Gastrocnemius medialis (tissue), 4 donors: ENCODE data around the gene ZBTB7B. TPM values are rescaled to one million over a fixed set of nuclear protein-coding genes. Genes with fewer than 3 reads are reported as not detected.
A peak's percentile ranks its signal among the peaks of the same experiment; 100 is the strongest.

Experiments
- ATAC-seq, 2 donors: fragments of 150-250 bp; one replicate each; pipeline ENCODE4 v1.9.1; 2016
- DNase-seq, 2 donors: peaks; one replicate each; pipeline ENCODE4 v3.0.0-alpha.2; 2019
- H3K27ac ChIP-seq, 4 donors: fragments of 200-600 bp; sonication (generic); 1 replicate in 1 of 4; 2 replicates in 3 of 4; pipeline ENCODE4 v1.5.1; 2016 to 2018; ENCODE audit warnings: mild to moderate bottlenecking in 2 of 4, moderate library complexity in 1 of 4
- H3K27me3 ChIP-seq, 3 donors: fragments of 200-600 bp; sonication (generic) in 2 of 3; 1 replicate in 1 of 3; 2 replicates in 2 of 3; pipeline versions ENCODE4 v1.5.1 to v1.6.0; 2016 to 2019; ENCODE audit warnings: mild to moderate bottlenecking in 1 of 3, moderate library complexity in 1 of 3
- H3K36me3 ChIP-seq, 2 donors: fragments of 200-600 bp; sonication (generic) in 1 of 2; one replicate each; pipeline ENCODE4 v1.5.1; 2017 to 2018
- H3K4me1 ChIP-seq, 2 donors: fragments of 200-600 bp; sonication (generic) in 1 of 2; one replicate each; pipeline ENCODE4 v1.5.1; 2016 to 2017; ENCODE audit warnings: mild to moderate bottlenecking in 2 of 2
- H3K4me3 ChIP-seq, 4 donors: fragments of 200-600 bp; sonication (generic) in 3 of 4; 1 replicate in 1 of 4; 2 replicates in 3 of 4; pipeline ENCODE4 v1.5.1; 2016 to 2019; ENCODE audit warnings: mild to moderate bottlenecking in 2 of 4
- H3K9me3 ChIP-seq, 3 donors: fragments of 200-600 bp; sonication (generic) in 2 of 3; 1 replicate in 1 of 3; 2 replicates in 2 of 3; pipeline ENCODE4 v1.5.1; 2016 to 2019
- POLR2A ChIP-seq, 2 donors: fragments of 450-650 bp; IDR thresholded peaks; one replicate each; pipeline ENCODE4 v1.6.1; 2017; ENCODE audit warnings: antibody characterized with exemption in 2 of 2, mild to moderate bottlenecking in 2 of 2, moderate library complexity in 2 of 2
- in situ Hi-C, 4 donors: fragments of 200-750 bp; cut with MboI; loops; one replicate each; pipeline versions ENCODE4 v1.15.0 to v1.8.0; 2017; ENCODE audit warnings: low sequenced_read_pairs in 4 of 4
- intact Hi-C: fragments of 100-400 bp; cut with DNase I; formaldehyde crosslinking; loops from one replicate; pipeline ENCODE4 v1.15.1; 2023; ENCODE audit warnings: low total_unique reads
- total RNA-seq, 4 donors: library from RNA; depleted of rRNA; stranded (reverse); fragments of >200 nt; gene quantifications; one replicate each; pipeline versions ENCODE4 v1.1.0 to v1.2.3, GENCODE V29; 2016
- TF ChIP-seq, protein P1 (sequence below), 5 experiments: fragments of 450-650 bp in 3 of 5; fragments of 200-600 bp in 2 of 5; sonication (generic) in 2 of 5; IDR thresholded peaks in 4 of 5; conservative IDR thresholded peaks in 1 of 5; 1 replicate in 4 of 5; 2 replicates in 1 of 5; pipeline ENCODE4 v1.5.1; 2016 to 2019; ENCODE audit warnings: antibody characterized with exemption in 5 of 5, mild to moderate bottlenecking in 3 of 5, moderate library complexity in 3 of 5

The ZBTB7B gene
- total RNA-seq, 4 donors from 2014 or later = 61.3 to 100 (median 73.1) TPM

DNA sequence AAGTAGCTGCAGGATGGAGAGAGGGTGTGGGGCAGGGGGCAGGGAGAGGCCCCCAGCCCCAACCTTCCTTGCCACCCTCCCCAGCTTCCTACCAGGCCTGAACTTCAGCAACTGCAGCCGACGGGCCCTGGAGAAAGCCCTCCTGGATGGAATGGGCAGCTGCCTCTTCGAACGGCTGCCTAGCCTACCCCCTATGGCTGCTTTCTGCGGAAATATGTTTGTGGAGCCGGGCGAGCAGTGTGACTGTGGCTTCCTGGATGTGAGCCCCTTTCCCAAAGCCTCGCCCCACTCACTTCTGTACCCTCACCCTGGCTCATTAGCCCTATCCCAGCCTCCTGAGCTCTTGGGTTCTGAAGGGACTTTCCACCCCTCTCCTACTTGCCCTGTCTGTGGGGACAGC, 54.5 kb downstream of the ZBTB7B start:
- Histone ChIP-seq H3K27ac (no peak overlapping the region), H3K27me3 (no peaks in the 10 kb centered on the region), H3K4me1 (peaks cover 7% of the 10 kb centered on the region in 2 donors), H3K36me3 (peaks cover 0 to 68% of the 10 kb centered on the region in 2 donors), H3K4me3 (no peak overlapping the region), H3K9me3 (no peaks in the 10 kb centered on the region)
- no peak for ATAC-seq
- no peak for DNase-seq
- in situ Hi-C loops (loop anchor here in 1 of 4 donors (25.0 kb wide), 1 partner anchor 95 kb away; the partner anchor contains the start of genes CKS1B, PBXIP1, PYGO2 and SHC1), intact Hi-C loops (no loop called here)
- TF ChIP-seq POLR2A (IDR thresholded peaks at IDR 0.05) = no peak
- TF ChIP-seq, protein P1, sequence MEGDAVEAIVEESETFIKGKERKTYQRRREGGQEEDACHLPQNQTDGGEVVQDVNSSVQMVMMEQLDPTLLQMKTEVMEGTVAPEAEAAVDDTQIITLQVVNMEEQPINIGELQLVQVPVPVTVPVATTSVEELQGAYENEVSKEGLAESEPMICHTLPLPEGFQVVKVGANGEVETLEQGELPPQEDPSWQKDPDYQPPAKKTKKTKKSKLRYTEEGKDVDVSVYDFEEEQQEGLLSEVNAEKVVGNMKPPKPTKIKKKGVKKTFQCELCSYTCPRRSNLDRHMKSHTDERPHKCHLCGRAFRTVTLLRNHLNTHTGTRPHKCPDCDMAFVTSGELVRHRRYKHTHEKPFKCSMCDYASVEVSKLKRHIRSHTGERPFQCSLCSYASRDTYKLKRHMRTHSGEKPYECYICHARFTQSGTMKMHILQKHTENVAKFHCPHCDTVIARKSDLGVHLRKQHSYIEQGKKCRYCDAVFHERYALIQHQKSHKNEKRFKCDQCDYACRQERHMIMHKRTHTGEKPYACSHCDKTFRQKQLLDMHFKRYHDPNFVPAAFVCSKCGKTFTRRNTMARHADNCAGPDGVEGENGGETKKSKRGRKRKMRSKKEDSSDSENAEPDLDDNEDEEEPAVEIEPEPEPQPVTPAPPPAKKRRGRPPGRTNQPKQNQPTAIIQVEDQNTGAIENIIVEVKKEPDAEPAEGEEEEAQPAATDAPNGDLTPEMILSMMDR (IDR thresholded peaks at IDR 0.05 in 4 of 5, conservative IDR thresholded peaks at IDR 0.05 in 1 of 5) = no peak

DNA sequence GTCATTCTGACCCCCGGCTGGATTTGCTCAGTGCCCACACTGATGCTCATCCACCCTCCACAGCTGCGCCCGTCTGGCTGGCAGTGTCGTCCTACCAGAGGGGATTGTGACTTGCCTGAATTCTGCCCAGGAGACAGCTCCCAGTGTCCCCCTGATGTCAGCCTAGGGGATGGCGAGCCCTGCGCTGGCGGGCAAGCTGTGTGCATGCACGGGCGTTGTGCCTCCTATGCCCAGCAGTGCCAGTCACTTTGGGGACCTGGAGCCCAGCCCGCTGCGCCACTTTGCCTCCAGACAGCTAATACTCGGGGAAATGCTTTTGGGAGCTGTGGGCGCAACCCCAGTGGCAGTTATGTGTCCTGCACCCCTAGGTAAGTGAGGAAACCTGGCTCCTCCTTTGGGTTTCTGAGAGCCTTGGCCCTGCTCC, 55.2 kb downstream of the ZBTB7B start:
- no peak for ATAC-seq
- H3K27ac ChIP-seq = no peak overlapping the region
- in situ Hi-C loops = loop anchor here in 1 of 4 donors (25.0 kb wide), 1 partner anchor 95 kb away; the partner anchor contains the start of genes CKS1B, PBXIP1, PYGO2 and SHC1
- intact Hi-C loops = no loop called here
- H3K4me1 ChIP-seq = peaks cover 4 to 13% of the 10 kb centered on the region in 2 donors
- DNase-seq = no peak
- H3K36me3 ChIP-seq = peaks cover 0 to 68% of the 10 kb centered on the region in 2 donors
- TF ChIP-seq, protein P1 (IDR thresholded peaks at IDR 0.05 in 4 of 5, conservative IDR thresholded peaks at IDR 0.05 in 1 of 5) = no peak
- no peak for TF ChIP-seq POLR2A (IDR thresholded peaks at IDR 0.05)
- no peaks in the 10 kb centered on the region for H3K27me3 ChIP-seq
- no peaks in the 10 kb centered on the region for H3K9me3 ChIP-seq
- no peak overlapping the region for H3K4me3 ChIP-seq

DNA sequence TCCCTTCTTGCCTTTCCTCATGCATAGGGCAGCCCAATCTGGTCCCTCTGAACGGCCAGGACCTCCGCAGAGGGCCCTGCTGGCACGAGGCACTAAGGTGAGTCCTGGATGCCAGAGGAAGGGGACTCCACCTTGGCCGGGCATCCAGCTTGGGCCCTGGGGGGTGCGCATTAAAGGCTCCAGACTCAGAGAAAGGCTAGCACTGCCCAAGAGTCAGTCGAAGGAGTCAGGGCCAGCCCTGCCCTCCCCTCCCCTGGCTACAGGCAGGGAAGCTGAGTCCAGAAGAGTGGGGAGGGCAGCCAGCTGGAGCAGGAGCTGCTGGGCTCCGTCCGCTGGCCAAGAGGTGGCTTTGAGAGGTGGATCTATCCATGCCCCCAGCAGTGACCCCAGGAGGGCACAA, 58.1 kb downstream of the ZBTB7B start:
- no peak overlapping the region for H3K27ac ChIP-seq
- peaks cover 0 to 50% of the 10 kb centered on the region in 2 donors for H3K36me3 ChIP-seq
- no peak overlapping the region for H3K4me3 ChIP-seq
- in situ Hi-C loops = loop anchor here in 1 of 4 donors (25.0 kb wide), 1 partner anchor 98 kb away; the partner anchor contains the start of genes CKS1B, PBXIP1, PYGO2 and SHC1
- no peaks in the 10 kb centered on the region for H3K27me3 ChIP-seq
- H3K9me3 ChIP-seq = no peaks in the 10 kb centered on the region
- intact Hi-C loops = loop anchor here (1.0 kb wide), 1 partner anchor 15 kb away; no protein-coding TSS in a partner anchor
- DNase-seq (no peak), ATAC-seq (no peak)
- TF ChIP-seq, protein P1 (IDR thresholded peaks at IDR 0.05 in 4 of 5, conservative IDR thresholded peaks at IDR 0.05 in 1 of 5) = no peak
- no peak for TF ChIP-seq POLR2A (IDR thresholded peaks at IDR 0.05)
- peaks cover 9 to 18% of the 10 kb centered on the region in 2 donors for H3K4me1 ChIP-seq

DNA sequence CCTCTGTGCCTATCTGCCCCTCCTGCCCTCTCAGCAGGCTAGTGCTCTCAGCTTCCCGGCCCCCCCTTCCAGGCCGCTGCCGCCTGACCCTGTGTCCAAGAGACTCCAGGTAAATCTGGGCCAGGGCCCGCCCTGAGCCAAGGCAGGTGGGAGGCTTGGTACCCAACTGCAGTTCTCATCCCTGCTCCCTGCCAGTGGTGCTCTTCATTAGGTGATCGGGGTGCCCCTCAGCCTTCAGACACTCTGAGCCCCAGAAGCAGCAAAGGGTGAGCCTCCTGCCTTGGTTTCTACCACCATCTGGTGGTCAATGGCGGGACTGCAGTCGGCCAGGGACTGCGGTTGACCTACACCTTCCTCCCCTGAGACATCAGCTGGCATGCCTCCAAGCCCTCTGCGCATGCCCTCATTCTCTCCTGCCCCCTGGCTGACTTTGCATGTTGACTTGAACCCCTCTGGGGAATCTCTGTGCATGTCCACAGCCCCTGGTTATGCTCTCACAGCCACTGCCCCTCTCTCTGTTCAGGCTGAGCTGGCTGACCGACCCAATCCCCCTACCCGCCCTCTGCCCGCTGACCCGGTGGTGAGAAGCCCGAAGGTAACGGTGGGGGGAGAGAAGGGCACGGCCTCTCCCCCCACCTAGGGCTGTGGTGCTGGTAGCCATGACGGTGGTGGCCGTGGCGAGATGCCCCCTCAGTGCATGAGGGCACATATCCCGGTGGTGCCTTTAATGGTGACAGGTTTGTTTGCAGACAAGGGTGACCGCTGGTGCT, 59.0 kb downstream of the ZBTB7B start:
- Histone ChIP-seq H3K4me1 (peaks cover 9 to 18% of the 10 kb centered on the region in 2 donors), H3K27me3 (no peaks in the 10 kb centered on the region), H3K4me3 (no peak overlapping the region), H3K36me3 (peaks cover 0 to 42% of the 10 kb centered on the region in 2 donors), H3K27ac (no peak overlapping the region), H3K9me3 (no peaks in the 10 kb centered on the region)
- peak; percentile 38 to 74 for DNase-seq
- in situ Hi-C loops (loop anchor here in 1 of 4 donors (25.0 kb wide), 1 partner anchor 99 kb away; the partner anchor contains the start of genes CKS1B, PBXIP1, PYGO2 and SHC1), intact Hi-C loops (loop anchor here (1.0 kb wide), 1 partner anchor 16 kb away; no protein-coding TSS in a partner anchor)
- no peak for TF ChIP-seq POLR2A (IDR thresholded peaks at IDR 0.05)
- TF ChIP-seq, protein P1 (IDR thresholded peaks at IDR 0.05 in 4 of 5, conservative IDR thresholded peaks at IDR 0.05 in 1 of 5) = peak; percentile 98 to 100 (median 99)
- ATAC-seq = peak; percentile 48 to 66
